ENCODE data around the gene LIN9.
"Not testable (repeated sequence)": the region's sequence is repeated elsewhere in the genome, so short reads cannot be mapped to it uniquely, and the experiment has no call there.

The LIN9 gene

DNA sequence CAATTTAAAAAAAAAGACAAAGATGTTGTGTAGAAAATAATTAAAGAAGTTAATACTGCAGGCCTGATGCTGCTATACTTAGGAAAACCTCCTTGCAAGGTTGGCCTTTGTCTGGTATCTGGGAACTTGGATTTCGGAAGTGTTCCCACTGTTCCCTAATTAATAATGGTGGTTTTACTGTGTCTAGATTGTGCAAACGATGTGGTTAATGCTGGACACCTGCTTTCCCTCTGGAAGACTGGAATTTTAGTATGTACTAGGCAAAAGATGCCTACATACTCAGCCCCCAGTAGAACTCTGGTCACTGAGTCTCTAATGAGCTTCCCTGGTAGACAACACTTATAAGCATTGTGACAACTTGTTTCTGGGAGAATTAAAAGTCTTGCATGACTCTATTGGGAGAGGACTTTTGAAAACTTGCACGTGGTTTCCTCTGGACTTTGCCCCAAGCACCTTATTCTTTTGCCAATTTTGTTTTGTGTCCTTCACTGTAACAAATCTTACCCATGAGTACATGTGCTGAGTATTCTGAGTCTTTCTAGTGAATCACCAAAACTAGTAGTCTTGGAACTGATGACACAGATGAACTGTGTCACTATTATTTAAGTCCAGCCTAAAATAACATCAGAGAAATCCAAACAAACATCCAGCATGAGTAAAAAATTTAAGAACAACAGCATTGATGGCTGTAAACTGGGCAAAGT is 40.4 kb downstream of the LIN9 start:
- TF ChIP-seq NFRKB (IDR thresholded peaks at IDR 0.05) = no peak
- ChIA-PET CTCF (no interaction called here), POLR2A (interaction anchor here (2.5 kb wide), 1 partner anchor 41 kb away, joined by 14 read pairs; the partner anchor contains the start of gene LIN9)

GRCh38 chr1:226261818-226262217 is 47.1 kb downstream of the LIN9 start:
- POLR2A ChIA-PET = no interaction called here
- TF ChIP-seq TARDBP (IDR thresholded peaks at IDR 0.05) (0 out of 2 replicates have a peak, but pooled peaks have one; percentile 7), FOXA1 (IDR thresholded peaks at IDR 0.05) (no peak)
- DNase-seq (ENCODE audit: extremely low spot score) = no peak
- CTCF ChIA-PET = no interaction called here

More for the DNA sequence above, 40.4 kb downstream of the LIN9 start:
- DNase-seq (ENCODE audit: extremely low spot score) = no peak

DNA sequence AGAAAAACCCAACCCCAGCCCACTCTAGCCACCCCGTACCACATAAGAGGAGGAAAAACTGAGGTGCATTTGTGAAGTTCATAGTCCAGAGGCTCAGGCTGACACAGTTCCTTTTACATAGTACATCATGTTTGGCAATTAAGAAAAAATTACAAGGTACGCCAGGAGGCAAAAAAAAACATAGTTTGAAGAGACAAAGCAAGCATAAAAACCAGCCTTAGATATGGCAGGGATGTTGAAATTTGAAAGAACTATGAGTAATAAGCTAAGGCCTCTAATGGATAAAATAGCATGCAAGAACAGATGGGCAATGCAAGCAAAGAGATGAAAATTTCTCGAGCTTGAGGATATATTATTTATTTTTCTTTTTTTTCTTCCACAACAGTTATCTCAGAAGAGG is 53.6 kb downstream of the LIN9 start:
- CTCF ChIA-PET = interaction anchor here (0.6 kb wide), 1 partner anchor 16 kb away, joined by 6 read pairs; no protein-coding TSS in a partner anchor

GRCh38 chr1:226253933-226254332 is 55.0 kb downstream of the LIN9 start:
- ChIA-PET POLR2A (no interaction called here), CTCF (no interaction called here)
- TF ChIP-seq SUZ12 (IDR thresholded peaks at IDR 0.05) = no peak
- TF ChIP-seq FOXA1 (IDR thresholded peaks at IDR 0.05) = no peak
- DNase-seq (ENCODE audit: extremely low spot score) = no peak

More for the DNA sequence above, 53.6 kb downstream of the LIN9 start:
- no peak for TF ChIP-seq FOXA1 (IDR thresholded peaks at IDR 0.05)
- TF ChIP-seq HDGF (IDR thresholded peaks at IDR 0.05; ENCODE audit: borderline replicate concordance) = no peak
- TF ChIP-seq ELF4 (IDR thresholded peaks at IDR 0.05) = no peak
- TF ChIP-seq TARDBP (IDR thresholded peaks at IDR 0.05) = no peak
- no peak for TF ChIP-seq SP1 (IDR thresholded peaks at IDR 0.05)
- no peak for TF ChIP-seq FOXM1 (IDR thresholded peaks at IDR 0.05; ENCODE audit: borderline replicate concordance)
- TF ChIP-seq ARNT (IDR thresholded peaks at IDR 0.05) = no peak
- TF ChIP-seq ZNF384 (IDR thresholded peaks at IDR 0.05) = no peak
- no peak for TF ChIP-seq CTBP1 (IDR thresholded peaks at IDR 0.05; ENCODE audit: borderline replicate concordance)
- TF ChIP-seq BHLHE40 (IDR thresholded peaks at IDR 0.05; ENCODE audit: borderline replicate concordance) = no peak
- no peak for DNase-seq (ENCODE audit: extremely low spot score)
- POLR2A ChIA-PET = interaction anchor here (1.0 kb wide), 1 partner anchor 53 kb away, joined by 3 read pairs; the partner anchor contains the start of gene LIN9

DNA sequence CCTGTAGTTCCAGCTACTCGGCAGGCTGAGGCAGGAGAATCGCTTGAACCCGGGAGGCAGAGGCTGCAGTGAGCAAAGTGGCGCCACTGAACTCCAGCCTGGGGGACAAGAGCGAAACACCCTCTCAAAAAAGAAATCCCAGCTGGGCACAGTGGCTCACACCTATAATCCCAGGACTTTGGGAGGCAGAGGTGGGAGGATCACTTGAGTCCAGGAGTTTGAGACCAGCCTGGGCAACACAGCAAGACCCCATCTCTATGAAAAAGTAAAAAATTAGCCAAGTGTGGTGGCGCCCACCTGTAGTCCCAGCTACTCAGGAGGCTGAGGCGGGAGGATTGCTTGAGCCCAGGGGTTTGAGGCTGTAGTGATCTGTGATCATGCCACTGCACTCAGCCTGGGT is 56.1 kb downstream of the LIN9 start:
- CTCF ChIA-PET; DNase-seq (ENCODE audit: extremely low spot score); POLR2A ChIA-PET: not testable (repeated sequence)

GRCh38 chr1:226250511-226250910 is 58.5 kb downstream of the LIN9 start:
- ChIA-PET POLR2A (no interaction called here), CTCF (no interaction called here)
- no peak for DNase-seq (ENCODE audit: extremely low spot score)
- TF ChIP-seq FOXM1 (IDR thresholded peaks at IDR 0.05; ENCODE audit: borderline replicate concordance) (no peak), NFRKB (IDR thresholded peaks at IDR 0.05) (no peak), TARDBP (IDR thresholded peaks at IDR 0.05) (no peak), HDGF (IDR thresholded peaks at IDR 0.05; ENCODE audit: borderline replicate concordance) (no peak), LEF1 (IDR thresholded peaks at IDR 0.05; ENCODE audit: borderline replicate concordance) (no peak), ELF4 (IDR thresholded peaks at IDR 0.05) (no peak), FOXK2 (IDR thresholded peaks at IDR 0.05) (no peak), PKNOX1 (IDR thresholded peaks at IDR 0.05) (no peak), CTBP1 (IDR thresholded peaks at IDR 0.05; ENCODE audit: borderline replicate concordance) (no peak), ARNT (IDR thresholded peaks at IDR 0.05) (no peak), BHLHE40 (IDR thresholded peaks at IDR 0.05; ENCODE audit: borderline replicate concordance) (no peak), L3MBTL2 (conservative IDR thresholded peaks at IDR 0.05) (no peak), SUZ12 (IDR thresholded peaks at IDR 0.05) (no peak), ZNF384 (IDR thresholded peaks at IDR 0.05) (no peak), SP1 (IDR thresholded peaks at IDR 0.05) (no peak), FOXA1 (IDR thresholded peaks at IDR 0.05) (no peak)

- TF ChIP-seq ARNT (IDR thresholded peaks at IDR 0.05) (no peak), L3MBTL2 (conservative IDR thresholded peaks at IDR 0.05) (no peak), HDGF (IDR thresholded peaks at IDR 0.05; ENCODE audit: borderline replicate concordance) (no peak), BHLHE40 (IDR thresholded peaks at IDR 0.05; ENCODE audit: borderline replicate concordance) (no peak), CTBP1 (IDR thresholded peaks at IDR 0.05; ENCODE audit: borderline replicate concordance) (no peak), ELF4 (IDR thresholded peaks at IDR 0.05) (no peak), NFRKB (IDR thresholded peaks at IDR 0.05) (no peak), PKNOX1 (IDR thresholded peaks at IDR 0.05) (no peak), FOXA1 (IDR thresholded peaks at IDR 0.05) (no peak), SUZ12 (IDR thresholded peaks at IDR 0.05) (no peak), TARDBP (IDR thresholded peaks at IDR 0.05) (no peak), SP1 (IDR thresholded peaks at IDR 0.05) (no peak), FOXK2 (IDR thresholded peaks at IDR 0.05) (no peak), ZNF384 (IDR thresholded peaks at IDR 0.05) (no peak), FOXM1 (IDR thresholded peaks at IDR 0.05; ENCODE audit: borderline replicate concordance) (no peak), LEF1 (IDR thresholded peaks at IDR 0.05; ENCODE audit: borderline replicate concordance) (no peak)
- CTCF ChIA-PET = no interaction called here
- DNase-seq (ENCODE audit: extremely low spot score) = no peak
- POLR2A ChIA-PET = no interaction called here
These were observed 60.2 kb downstream of the LIN9 start for GRCh38 chr1:226248796-226249195.

- DNase-seq (ENCODE audit: extremely low spot score) = no peak
- no peak for TF ChIP-seq SUZ12 (IDR thresholded peaks at IDR 0.05)
- TF ChIP-seq PKNOX1 (IDR thresholded peaks at IDR 0.05) = no peak
- TF ChIP-seq TARDBP (IDR thresholded peaks at IDR 0.05) = no peak
- no peak for TF ChIP-seq FOXK2 (IDR thresholded peaks at IDR 0.05)
- no peak for TF ChIP-seq SP1 (IDR thresholded peaks at IDR 0.05)
- ChIA-PET POLR2A (no interaction called here), CTCF (no interaction called here)
These were observed 60.9 kb downstream of the LIN9 start for GRCh38 chr1:226248091-226248490.

Data from HEK293T (cell line).